ENCODE data around the gene TNFRSF11A.

- TF ChIP-seq POLR2A (IDR thresholded peaks at IDR 0.05) (no peak), CTCF (IDR thresholded peaks at IDR 0.05 in 4 of 5, conservative IDR thresholded peaks at IDR 0.05 in 1 of 5) (no peak)
Observed at GRCh38 chr18:62326646-62327348, 1.7 kb downstream of the TNFRSF11A start.

Measured in gastrocnemius medialis (tissue), 4 donors.